C4-2B (cell line): ENCODE data around the gene KLRC3.

Experiments used
- H3K27ac ChIP-seq: fragments of 450-650 bp; 2 replicates; pipeline ENCODE4 v1.5.1; 2017
- ZFX ChIP-seq: fragments of 450-650 bp; IDR thresholded peaks from 2 replicates; pipeline ENCODE4 v1.6.1; 2017
- TF ChIP-seq, protein P1 (sequence below): fragments of 450-650 bp; conservative IDR thresholded peaks from 2 replicates; pipeline ENCODE4 v1.5.1; 2017; ENCODE audit warnings: mild to moderate bottlenecking

Gene KLRC3

DNA sequence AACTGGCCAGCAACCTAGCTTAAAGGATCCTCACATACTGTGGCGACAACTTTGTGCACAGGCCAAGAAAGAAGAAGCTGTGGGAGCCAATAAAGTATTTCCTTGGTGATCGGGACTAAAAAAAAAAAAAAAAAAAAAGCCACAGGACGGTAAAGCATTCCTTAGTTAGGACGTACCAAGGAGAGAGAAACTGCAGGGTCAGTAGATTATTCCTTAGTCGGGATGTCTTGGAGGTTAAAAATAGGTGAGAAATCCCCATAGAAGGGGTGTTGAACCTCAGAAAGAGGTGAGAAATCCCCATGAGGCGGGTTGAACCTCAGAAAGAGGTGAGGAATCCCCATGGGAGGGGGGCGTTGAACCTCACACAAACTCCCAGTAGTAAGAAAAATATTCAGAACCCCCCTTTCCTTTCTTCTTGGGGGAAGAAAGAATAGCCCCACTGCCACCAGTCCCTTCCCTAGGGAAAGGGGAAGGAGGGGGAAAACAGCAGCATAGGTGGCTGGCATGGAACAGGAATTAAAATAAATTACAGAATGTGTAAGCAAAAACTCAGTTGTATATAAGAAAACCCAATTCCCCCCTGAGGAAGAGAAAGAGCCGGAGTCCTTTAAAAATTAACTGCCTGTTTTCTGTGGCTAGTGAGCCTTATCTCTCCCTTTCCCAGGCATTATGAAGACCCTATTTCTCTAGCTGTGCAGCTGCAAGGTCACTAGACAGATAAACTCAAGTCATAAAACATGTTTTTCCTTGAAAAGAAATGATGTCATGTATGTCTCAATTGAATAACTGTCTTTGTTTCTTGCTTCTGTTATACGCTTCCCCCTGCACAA is 57.4 kb downstream of the KLRC3 start:
- TF ChIP-seq, protein P1, sequence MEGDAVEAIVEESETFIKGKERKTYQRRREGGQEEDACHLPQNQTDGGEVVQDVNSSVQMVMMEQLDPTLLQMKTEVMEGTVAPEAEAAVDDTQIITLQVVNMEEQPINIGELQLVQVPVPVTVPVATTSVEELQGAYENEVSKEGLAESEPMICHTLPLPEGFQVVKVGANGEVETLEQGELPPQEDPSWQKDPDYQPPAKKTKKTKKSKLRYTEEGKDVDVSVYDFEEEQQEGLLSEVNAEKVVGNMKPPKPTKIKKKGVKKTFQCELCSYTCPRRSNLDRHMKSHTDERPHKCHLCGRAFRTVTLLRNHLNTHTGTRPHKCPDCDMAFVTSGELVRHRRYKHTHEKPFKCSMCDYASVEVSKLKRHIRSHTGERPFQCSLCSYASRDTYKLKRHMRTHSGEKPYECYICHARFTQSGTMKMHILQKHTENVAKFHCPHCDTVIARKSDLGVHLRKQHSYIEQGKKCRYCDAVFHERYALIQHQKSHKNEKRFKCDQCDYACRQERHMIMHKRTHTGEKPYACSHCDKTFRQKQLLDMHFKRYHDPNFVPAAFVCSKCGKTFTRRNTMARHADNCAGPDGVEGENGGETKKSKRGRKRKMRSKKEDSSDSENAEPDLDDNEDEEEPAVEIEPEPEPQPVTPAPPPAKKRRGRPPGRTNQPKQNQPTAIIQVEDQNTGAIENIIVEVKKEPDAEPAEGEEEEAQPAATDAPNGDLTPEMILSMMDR, result no peak
- peak overlapping the region; percentile 84 for H3K27ac ChIP-seq

DNA sequence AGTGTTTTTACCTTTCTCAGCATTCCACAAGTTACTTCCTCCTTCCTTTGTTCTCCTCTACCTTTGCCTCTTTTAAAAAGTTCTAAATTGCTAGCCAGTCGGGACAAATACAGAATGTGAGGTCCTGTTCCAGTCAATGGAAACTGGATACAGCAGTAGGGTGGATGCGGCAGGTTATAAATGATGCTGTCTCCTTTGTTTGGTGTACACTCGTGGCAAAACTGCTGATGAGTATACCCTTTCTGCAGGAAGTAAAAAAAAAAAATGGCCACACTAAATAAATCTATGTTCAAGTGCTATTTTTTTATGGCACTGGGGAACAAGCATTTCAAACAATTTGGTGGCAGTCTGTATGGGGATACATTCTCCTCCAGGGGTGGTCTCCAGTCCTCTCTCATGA is 58.1 kb downstream of the KLRC3 start:
- TF ChIP-seq, protein P1, result no peak
- no peak for TF ChIP-seq ZFX
- peak overlapping the region; percentile 84; the same call in 1 of the 2 replicates for H3K27ac ChIP-seq
